OCI-LY7 (cell line): Measurements from ENCODE around the gene KRTAP5-9. TPM values are rescaled to one million over a fixed set of nuclear protein-coding genes. Genes with fewer than 3 reads are reported as not detected.

Experiments
- BruUV-seq: library from RNA; stranded (reverse); fragments of 400-500 nt; replicated peaks from 2 replicates; lab custom pipeline; 2021; lab: Mats Ljungman, UMichigan
- CTCF ChIA-PET: fragments of 300-600 bp; sonication (Branson Sonifier 250); formaldehyde crosslinking; loops from one replicate; lab custom pipeline; 2022; ENCODE audit warnings: antibody characterized with exemption; ENCODE audit not compliant: unreplicated experiment; lab: Charles Lee
- POLR2A ChIA-PET: fragments of 300-600 bp; sonication (Branson Sonifier 250); formaldehyde crosslinking; loops from one replicate; lab custom pipeline; 2022; ENCODE audit warnings: antibody characterized with exemption; lab: Charles Lee
- DNase-seq: peaks from one replicate; pipeline ENCODE4 v3.0.0-alpha.2; 2015; ENCODE audit warnings: low spot score
- H2AFZ ChIP-seq: fragments of 200-600 bp; sonication (generic), shearing (Covaris generic); 2 replicates; pipeline ENCODE4 v1.6.1; 2014; ENCODE audit warnings: mild to moderate bottlenecking, antibody characterized with exemption, low read length, moderate library complexity
- H3K27ac ChIP-seq: fragments of 200-600 bp; sonication (generic); 2 replicates; pipeline ENCODE4 v1.5.1; 2014; ENCODE audit warnings: mixed run types, low read depth, mild to moderate bottlenecking, moderate library complexity, low read length, inconsistent platforms; ENCODE audit not compliant: poor library complexity, severe bottlenecking
- H3K36me3 ChIP-seq: fragments of 200-600 bp; sonication (generic); 2 replicates; pipeline ENCODE4 v1.6.1; 2014; ENCODE audit warnings: mild to moderate bottlenecking, antibody characterized with exemption, low read length, moderate library complexity, mixed read lengths; ENCODE audit not compliant: insufficient read depth
- H3K4me1 ChIP-seq: fragments of 200-600 bp; sonication (generic); 2 replicates; pipeline ENCODE4 v1.5.1; 2014; ENCODE audit warnings: mild to moderate bottlenecking, low read length; ENCODE audit not compliant: insufficient read depth, poor library complexity, severe bottlenecking
- H3K4me2 ChIP-seq: fragments of 200-600 bp; sonication (generic); 2 replicates; pipeline ENCODE4 v1.6.1; 2014; ENCODE audit warnings: mild to moderate bottlenecking, low read length
- H3K4me3 ChIP-seq: fragments of 200-600 bp; sonication (generic); 2 replicates; pipeline ENCODE4 v1.5.1; 2014; ENCODE audit warnings: mild to moderate bottlenecking, low read depth, low read length; ENCODE audit not compliant: poor library complexity, severe bottlenecking
- H3K79me2 ChIP-seq: fragments of 200-600 bp; sonication (generic); 2 replicates; pipeline ENCODE4 v1.6.1; 2016; ENCODE audit warnings: low read depth, mild to moderate bottlenecking, low read length, moderate library complexity, mixed read lengths; ENCODE audit not compliant: insufficient read depth
- H3K9me2 ChIP-seq: fragments of 200-600 bp; sonication (generic); 2 replicates; pipeline ENCODE4 v1.6.1; 2016; ENCODE audit warnings: mild to moderate bottlenecking, low read length, mixed read lengths; ENCODE audit not compliant: insufficient read depth
- H3K9me3 ChIP-seq: fragments of 200-600 bp; sonication (generic); 2 replicates; pipeline ENCODE4 v1.6.1; 2014; ENCODE audit warnings: mild to moderate bottlenecking, mixed run types, low read length, mixed read lengths
- H4K20me1 ChIP-seq: fragments of 200-600 bp; sonication (generic); 2 replicates; pipeline ENCODE4 v1.6.1; 2014; ENCODE audit warnings: mild to moderate bottlenecking, antibody characterized with exemption, low read length, moderate library complexity, mixed read lengths; ENCODE audit not compliant: insufficient read depth
- EZH2phosphoT487 ChIP-seq: fragments of 200-600 bp; sonication (generic); IDR thresholded peaks from 2 replicates; pipeline ENCODE4 v1.6.1; 2018; ENCODE audit warnings: low read depth, borderline replicate concordance, mild to moderate bottlenecking, mixed run types, antibody characterized with exemption, low read length, moderate library complexity, mixed read lengths
- intact Hi-C: fragments of 100-400 bp; cut with micrococcal nuclease; formaldehyde crosslinking; loops from one replicate; pipeline ENCODE4 v1.10.0; 2022; ENCODE audit not compliant: unreplicated experiment
- total RNA-seq, 2 experiments: library from RNA; depleted of rRNA in 1 of 2; stranded (reverse); fragments of >200 nt in 1 of 2; shearing (Covaris generic) in 1 of 2; gene quantifications; 2 replicates each; pipeline ENCODE4 v1.2.3, GENCODE V29; 2014 to 2022
- TF ChIP-seq, protein P1 (sequence below): fragments of 200-600 bp; sonication (generic); conservative IDR thresholded peaks from 2 replicates; pipeline ENCODE4 v1.5.1; 2014; ENCODE audit warnings: mild to moderate bottlenecking, antibody characterized with exemption, low read length, moderate library complexity, mixed read lengths

KRTAP5-9 gene
- total RNA-seq, 2 experiments from 2014 or later, result not detected

DNA sequence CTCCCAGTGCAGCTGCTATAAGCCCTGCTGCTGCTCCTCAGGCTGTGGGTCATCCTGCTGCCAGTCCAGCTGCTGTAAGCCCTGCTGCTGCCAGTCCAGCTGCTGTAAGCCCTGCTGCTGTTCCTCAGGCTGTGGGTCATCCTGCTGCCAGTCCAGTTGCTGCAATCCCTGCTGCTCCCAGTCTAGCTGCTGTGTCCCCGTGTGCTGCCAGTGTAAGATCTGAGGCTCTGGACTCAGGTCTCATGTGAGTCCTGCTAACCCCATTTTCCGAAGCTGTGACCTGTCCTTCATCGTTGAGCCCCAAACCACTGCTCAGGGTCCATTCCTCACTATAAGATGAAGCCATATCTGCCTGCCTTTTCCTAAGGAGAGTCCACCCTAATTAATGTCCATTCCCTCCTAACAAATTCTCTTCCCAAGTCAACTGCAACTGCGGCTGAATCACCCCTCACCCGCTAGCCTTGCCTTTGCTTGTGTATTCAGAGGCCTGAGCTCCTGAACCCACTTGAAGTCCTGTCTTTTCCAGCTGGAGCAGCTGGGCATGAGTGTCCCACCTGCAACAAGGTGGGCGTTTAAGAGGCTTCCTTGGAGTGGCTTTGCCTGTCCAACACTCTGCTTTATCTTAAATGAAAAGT is 20.5 kb upstream of the KRTAP5-9 start:
- Histone ChIP-seq H2AFZ (no peak overlapping the region), H3K4me1 (no peaks in the 10 kb centered on the region), H3K79me2 (no peaks in the 10 kb centered on the region), H3K27ac (no peak overlapping the region), H3K9me3 (no peaks in the 10 kb centered on the region), H3K9me2 (no peaks in the 10 kb centered on the region), H3K4me3 (no peak overlapping the region), H4K20me1 (no peaks in the 10 kb centered on the region), H3K36me3 (no peaks in the 10 kb centered on the region), H3K4me2 (no peak overlapping the region)
- TF ChIP-seq, protein P1, sequence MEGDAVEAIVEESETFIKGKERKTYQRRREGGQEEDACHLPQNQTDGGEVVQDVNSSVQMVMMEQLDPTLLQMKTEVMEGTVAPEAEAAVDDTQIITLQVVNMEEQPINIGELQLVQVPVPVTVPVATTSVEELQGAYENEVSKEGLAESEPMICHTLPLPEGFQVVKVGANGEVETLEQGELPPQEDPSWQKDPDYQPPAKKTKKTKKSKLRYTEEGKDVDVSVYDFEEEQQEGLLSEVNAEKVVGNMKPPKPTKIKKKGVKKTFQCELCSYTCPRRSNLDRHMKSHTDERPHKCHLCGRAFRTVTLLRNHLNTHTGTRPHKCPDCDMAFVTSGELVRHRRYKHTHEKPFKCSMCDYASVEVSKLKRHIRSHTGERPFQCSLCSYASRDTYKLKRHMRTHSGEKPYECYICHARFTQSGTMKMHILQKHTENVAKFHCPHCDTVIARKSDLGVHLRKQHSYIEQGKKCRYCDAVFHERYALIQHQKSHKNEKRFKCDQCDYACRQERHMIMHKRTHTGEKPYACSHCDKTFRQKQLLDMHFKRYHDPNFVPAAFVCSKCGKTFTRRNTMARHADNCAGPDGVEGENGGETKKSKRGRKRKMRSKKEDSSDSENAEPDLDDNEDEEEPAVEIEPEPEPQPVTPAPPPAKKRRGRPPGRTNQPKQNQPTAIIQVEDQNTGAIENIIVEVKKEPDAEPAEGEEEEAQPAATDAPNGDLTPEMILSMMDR, result no peak
- no peak for TF ChIP-seq EZH2phosphoT487
- ChIA-PET CTCF (no interaction called here), POLR2A (no interaction called here)
- no TSS peak for BruUV-seq
- DNase-seq, result no peak
- intact Hi-C loops, result no loop called here

DNA sequence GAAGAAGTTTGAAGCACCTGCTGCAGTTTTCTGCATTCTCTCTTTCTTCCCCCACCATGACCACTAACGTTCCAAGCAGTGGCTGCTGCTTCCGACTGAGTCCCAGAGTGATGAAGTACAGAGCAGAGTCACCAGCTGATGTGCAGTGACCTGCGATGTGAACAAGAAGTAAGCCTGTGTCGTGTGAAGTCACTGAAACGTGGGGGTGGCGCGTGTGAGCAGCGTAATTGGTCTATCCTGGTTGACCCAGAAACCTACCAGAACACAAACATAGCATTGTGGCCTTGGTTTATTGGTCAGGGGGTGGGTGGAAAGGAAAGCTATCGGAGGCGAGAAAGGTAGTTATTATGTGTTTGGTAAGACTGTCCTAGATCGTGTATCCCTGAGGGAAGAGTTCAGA is 17.6 kb upstream of the KRTAP5-9 start:
- H3K36me3 ChIP-seq, result no peaks in the 10 kb centered on the region
- no peak for DNase-seq
- H3K4me3 ChIP-seq, result no peak overlapping the region
- no peaks in the 10 kb centered on the region for H3K4me1 ChIP-seq
- no peaks in the 10 kb centered on the region for H3K9me3 ChIP-seq
- no peak overlapping the region for H3K4me2 ChIP-seq
- no peak overlapping the region for H3K27ac ChIP-seq
- TF ChIP-seq, protein P1, result no peak
- TF ChIP-seq EZH2phosphoT487, result no peak
- intact Hi-C loops, result no loop called here
- H3K9me2 ChIP-seq, result no peaks in the 10 kb centered on the region
- H3K79me2 ChIP-seq, result no peaks in the 10 kb centered on the region
- H4K20me1 ChIP-seq, result no peaks in the 10 kb centered on the region
- no TSS peak for BruUV-seq
- H2AFZ ChIP-seq, result no peak overlapping the region
- CTCF ChIA-PET, result no interaction called here
- POLR2A ChIA-PET, result no interaction called here

DNA sequence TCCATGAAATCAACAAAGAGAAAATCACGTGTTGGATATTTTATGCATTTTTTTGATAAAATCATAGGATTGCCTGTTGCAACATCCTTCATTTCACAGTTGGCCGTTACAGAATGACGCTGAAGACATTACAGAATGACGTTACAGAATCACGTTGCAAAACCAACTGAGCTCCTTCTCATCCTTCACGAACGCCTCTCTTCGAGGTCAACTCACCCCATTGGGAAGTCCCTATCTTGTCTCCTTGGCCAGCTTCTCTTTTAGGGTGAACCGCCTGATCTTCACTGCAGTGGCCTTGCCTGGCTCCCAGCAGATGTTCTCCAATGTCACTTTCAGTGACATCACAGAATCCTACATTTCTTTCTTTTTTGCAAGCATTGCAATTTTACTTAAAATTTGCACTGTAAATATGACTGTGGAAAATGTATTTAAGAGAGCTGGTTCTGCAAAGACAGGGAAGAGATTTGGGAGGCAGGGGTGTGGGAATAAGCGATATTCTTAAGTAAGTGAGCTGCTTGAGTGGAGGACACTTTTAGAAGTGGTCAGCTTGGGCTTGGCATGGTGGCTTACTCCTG is 16.1 kb upstream of the KRTAP5-9 start:
- CTCF ChIA-PET, result no interaction called here
- intact Hi-C loops, result no loop called here
- no TSS peak for BruUV-seq

More for the DNA sequence above, 16.1 kb upstream of the KRTAP5-9 start:
- H3K4me3 ChIP-seq, result no peak overlapping the region
- no peaks in the 10 kb centered on the region for H3K79me2 ChIP-seq
- no peak overlapping the region for H2AFZ ChIP-seq
- no peak for DNase-seq
- H3K9me3 ChIP-seq, result no peaks in the 10 kb centered on the region
- H4K20me1 ChIP-seq, result no peaks in the 10 kb centered on the region
- no peak overlapping the region for H3K27ac ChIP-seq
- TF ChIP-seq EZH2phosphoT487, result no peak
- TF ChIP-seq, protein P1, result no peak
- H3K9me2 ChIP-seq, result no peaks in the 10 kb centered on the region
- no peaks in the 10 kb centered on the region for H3K4me1 ChIP-seq
- no peaks in the 10 kb centered on the region for H3K36me3 ChIP-seq
- H3K4me2 ChIP-seq, result no peak overlapping the region
- POLR2A ChIA-PET, result interaction anchor here (1.3 kb wide), 1 partner anchor 10 kb away, joined by 6 read pairs; no protein-coding TSS in a partner anchor
